ENCODE results near the gene TWIST2. TPM values are rescaled to one million over a fixed set of nuclear protein-coding genes. Genes with fewer than 3 reads are reported as not detected.

The TWIST2 gene
- total RNA-seq, 2 donors from 2014 or later: 23.5 to 52.9 TPM

- 52% methylated on average over 13 of the region's 13 CpGs for WGBS
- H3K27ac ChIP-seq: no peak overlapping the region
- no peaks in the 10 kb centered on the region for H3K27me3 ChIP-seq (replicated peaks; ENCODE audit: insufficient read depth)
- H3K4me3 ChIP-seq: no peak overlapping the region
- H3K36me3 ChIP-seq: no peaks in the 10 kb centered on the region
- intact Hi-C loops (cut with DNase I): loop anchor here (10.0 kb wide), 1 partner anchor 158 kb away; no protein-coding TSS in a partner anchor
- no peaks in the 10 kb centered on the region for H3K9me3 ChIP-seq
- no peak for DNase-seq (ENCODE audit: low spot score)
- no peak for TF ChIP-seq CTCF (IDR thresholded peaks at IDR 0.05)
- no peak for TF ChIP-seq POLR2A (IDR thresholded peaks at IDR 0.05)
- TF ChIP-seq POLR2AphosphoS5 (IDR thresholded peaks at IDR 0.05): no peak
- no peaks in the 10 kb centered on the region for H3K4me1 ChIP-seq (replicated peaks)
These were observed 94.9 kb downstream of the TWIST2 start for GRCh38 chr2:238942726-238943300.

DNA sequence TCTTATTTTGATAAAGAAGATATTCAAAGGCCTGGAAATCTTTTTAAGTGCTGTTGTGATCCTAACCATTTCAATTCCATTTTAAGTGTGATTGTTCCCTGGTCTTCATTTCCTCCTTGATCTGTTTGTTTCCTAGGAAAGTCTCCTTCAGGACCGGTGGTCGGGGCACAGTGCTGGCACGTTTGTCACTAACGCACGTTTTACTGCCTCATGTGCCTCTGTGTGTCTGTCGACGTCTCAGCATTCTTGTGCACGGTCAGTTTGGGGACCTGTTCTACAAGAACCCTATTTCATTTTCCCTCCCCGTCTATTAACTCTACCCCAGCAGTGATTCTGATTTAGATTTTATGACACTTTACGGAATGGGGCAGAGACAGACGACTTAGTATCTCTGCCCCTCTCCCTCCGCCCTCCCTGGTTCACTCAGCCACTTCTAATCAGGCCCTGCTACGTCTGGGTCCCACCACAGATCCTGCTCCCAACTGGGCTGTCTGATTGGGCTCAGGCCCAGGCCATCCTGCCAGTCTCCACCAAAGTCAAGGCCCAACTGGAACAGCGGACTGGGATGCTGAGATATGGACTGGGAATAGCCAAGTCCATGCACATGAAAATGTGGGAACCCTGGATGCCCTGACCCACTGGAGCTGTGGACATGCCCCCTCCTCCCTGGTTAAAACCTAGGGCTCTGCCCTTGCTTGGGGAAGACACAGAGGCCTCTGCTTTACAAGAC is 95.6 kb downstream of the TWIST2 start:
- DNase-seq (ENCODE audit: low spot score): no peak
- intact Hi-C loops (cut with DNase I): loop anchor here (10.0 kb wide), 1 partner anchor 159 kb away; no protein-coding TSS in a partner anchor
- 74% methylated on average over 14 of the region's 14 CpGs for WGBS
- H3K9me3 ChIP-seq: no peaks in the 10 kb centered on the region
- no peaks in the 10 kb centered on the region for H3K36me3 ChIP-seq
- TF ChIP-seq POLR2AphosphoS5 (IDR thresholded peaks at IDR 0.05) (no peak), CTCF (IDR thresholded peaks at IDR 0.05) (no peak), POLR2A (IDR thresholded peaks at IDR 0.05) (no peak)
- no peaks in the 10 kb centered on the region for H3K27me3 ChIP-seq (replicated peaks; ENCODE audit: insufficient read depth)
- H3K4me3 ChIP-seq: no peak overlapping the region
- no peaks in the 10 kb centered on the region for H3K4me1 ChIP-seq (replicated peaks)
- H3K27ac ChIP-seq: no peak overlapping the region

DNA sequence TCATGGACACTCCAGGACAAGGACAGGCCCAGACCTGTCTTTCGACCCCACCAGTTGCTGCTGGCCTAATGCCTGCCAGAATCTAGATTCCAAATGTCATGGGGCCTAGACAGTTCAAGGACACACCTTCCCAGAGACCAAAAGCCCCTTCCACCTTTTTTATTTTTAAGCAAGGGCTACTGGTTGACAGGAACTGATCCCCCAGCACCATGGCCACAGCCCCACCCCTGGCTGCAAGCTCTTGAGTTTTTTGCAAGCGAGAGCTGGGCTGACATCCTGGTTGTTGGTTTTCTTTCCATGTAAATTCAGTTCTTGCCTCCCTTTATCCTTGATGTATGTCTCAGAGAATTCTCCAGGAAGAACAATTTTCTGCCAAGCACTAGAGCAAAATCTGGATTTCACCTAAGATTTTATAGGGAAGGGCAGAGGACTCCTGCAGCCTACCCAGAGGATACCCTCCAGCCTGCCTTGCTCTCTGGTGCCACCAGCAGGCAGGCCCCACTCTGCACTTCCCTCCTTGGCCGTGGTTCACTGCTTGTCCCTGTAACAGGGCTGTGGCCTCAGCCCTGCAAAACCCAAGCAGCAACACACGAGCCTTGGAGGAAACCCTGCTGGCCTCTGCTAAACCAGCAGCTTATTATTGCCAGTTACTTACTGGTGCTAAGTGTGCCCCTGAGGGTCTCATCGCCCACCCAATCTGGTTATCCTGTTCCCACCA is 97.7 kb downstream of the TWIST2 start:
- no peak for TF ChIP-seq POLR2A (IDR thresholded peaks at IDR 0.05)
- TF ChIP-seq CTCF (IDR thresholded peaks at IDR 0.05): peak; percentile 38 to 64 (median 50)
- no peaks in the 10 kb centered on the region for H3K4me1 ChIP-seq (replicated peaks)
- DNase-seq (ENCODE audit: low spot score): no peak
- H3K27ac ChIP-seq: no peak overlapping the region
- no peaks in the 10 kb centered on the region for H3K9me3 ChIP-seq
- intact Hi-C loops (cut with DNase I): loop anchor here (5.0 to 10.0 kb wide), 2 partner anchors 98 to 161 kb away; partner anchors contain the start of gene TWIST2
- H3K4me3 ChIP-seq: no peak overlapping the region
- no peaks in the 10 kb centered on the region for H3K27me3 ChIP-seq (replicated peaks; ENCODE audit: insufficient read depth)
- no peaks in the 10 kb centered on the region for H3K36me3 ChIP-seq
- 61% methylated on average over 5 of the region's 5 CpGs for WGBS

DNA sequence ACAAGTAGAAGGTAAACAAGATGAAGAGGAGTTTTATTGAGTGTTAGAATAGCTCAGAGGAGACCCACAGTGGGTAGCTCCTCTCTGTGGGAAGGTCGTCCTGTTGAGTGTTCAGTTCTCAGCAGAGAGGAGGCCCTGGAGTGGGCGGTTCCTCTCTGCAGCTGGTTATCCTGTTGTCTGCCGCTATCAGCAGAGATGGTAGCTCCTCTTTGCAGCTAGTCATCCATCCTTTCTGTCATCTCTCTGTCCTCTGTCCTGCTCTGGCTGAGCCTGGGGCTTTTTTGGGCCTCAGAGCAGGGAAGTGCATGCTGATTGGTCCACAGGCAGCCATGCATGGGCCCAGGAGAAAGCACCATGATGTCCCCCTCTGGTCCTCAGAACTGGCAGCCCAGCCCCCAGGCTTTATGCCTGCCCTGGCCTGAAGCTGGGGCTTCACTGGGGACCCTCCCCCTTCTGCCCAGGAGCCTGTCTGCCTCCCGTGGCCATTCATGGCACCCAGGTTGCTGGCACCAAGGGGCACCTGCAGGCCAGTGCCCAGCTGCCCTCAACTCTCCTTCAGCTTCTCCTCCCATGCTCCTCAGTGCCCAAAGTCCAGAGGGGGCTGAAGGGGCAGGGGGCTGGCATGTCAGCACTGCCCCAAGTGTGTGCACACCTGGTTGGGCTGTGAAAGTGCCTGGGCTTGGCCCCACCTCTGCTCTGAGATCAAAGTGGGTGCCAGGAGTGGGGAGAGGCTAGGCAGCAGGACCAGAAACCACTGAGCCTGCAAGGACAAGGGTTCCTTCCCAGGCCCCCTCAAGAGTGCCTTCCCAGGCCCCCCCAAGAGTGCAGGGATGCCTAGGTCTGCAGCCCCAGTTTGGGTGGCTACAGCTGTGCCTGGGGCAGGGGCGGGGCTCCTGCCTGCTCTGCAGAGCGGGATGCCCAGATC is 98.7 kb downstream of the TWIST2 start:
- 79% methylated on average over 4 of the region's 6 CpGs for WGBS
- TF ChIP-seq POLR2AphosphoS5 (IDR thresholded peaks at IDR 0.05) (no peak), CTCF (IDR thresholded peaks at IDR 0.05) (no peak), POLR2A (IDR thresholded peaks at IDR 0.05) (no peak)
- H3K9me3 ChIP-seq: no peaks in the 10 kb centered on the region
- intact Hi-C loops (cut with DNase I): loop anchor here (5.0 to 10.0 kb wide), 2 partner anchors 99 to 162 kb away; partner anchors contain the start of gene TWIST2
- H3K27me3 ChIP-seq (replicated peaks; ENCODE audit: insufficient read depth): no peaks in the 10 kb centered on the region
- no peaks in the 10 kb centered on the region for H3K36me3 ChIP-seq
- no peak overlapping the region for H3K27ac ChIP-seq
- no peaks in the 10 kb centered on the region for H3K4me1 ChIP-seq (replicated peaks)
- DNase-seq (ENCODE audit: low spot score): no peak
- H3K4me3 ChIP-seq: no peak overlapping the region

Data from prostate gland (tissue), 2 donors.